ENCODE measurements around the gene NMB. TPM values are rescaled to one million over a fixed set of nuclear protein-coding genes. Genes with fewer than 3 reads are reported as not detected.

The NMB gene
- total RNA-seq, 4 donors from 2014 or later: 28.6 to 72.3 (median 43.0) TPM

DNA sequence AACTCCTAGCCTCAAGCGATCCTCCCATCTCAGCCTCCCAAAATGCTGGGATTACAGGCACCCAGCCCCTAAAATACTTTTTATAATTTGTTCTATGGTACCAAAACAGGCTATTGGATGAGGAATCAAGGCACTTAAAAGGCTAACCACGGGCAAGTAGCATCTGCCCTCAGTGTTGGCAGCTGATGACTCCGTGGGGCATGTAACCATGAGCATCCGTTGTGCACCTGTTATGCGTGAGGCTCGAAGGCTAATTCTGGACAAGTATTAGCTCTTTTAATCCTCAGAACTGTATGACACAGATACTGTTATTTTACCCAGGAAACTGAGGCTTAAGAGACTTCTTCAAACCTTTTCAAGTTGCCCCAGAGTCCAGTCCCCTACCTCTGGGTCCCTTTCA lies 14.2 kb downstream of the NMB start:
- TF ChIP-seq, protein P1, sequence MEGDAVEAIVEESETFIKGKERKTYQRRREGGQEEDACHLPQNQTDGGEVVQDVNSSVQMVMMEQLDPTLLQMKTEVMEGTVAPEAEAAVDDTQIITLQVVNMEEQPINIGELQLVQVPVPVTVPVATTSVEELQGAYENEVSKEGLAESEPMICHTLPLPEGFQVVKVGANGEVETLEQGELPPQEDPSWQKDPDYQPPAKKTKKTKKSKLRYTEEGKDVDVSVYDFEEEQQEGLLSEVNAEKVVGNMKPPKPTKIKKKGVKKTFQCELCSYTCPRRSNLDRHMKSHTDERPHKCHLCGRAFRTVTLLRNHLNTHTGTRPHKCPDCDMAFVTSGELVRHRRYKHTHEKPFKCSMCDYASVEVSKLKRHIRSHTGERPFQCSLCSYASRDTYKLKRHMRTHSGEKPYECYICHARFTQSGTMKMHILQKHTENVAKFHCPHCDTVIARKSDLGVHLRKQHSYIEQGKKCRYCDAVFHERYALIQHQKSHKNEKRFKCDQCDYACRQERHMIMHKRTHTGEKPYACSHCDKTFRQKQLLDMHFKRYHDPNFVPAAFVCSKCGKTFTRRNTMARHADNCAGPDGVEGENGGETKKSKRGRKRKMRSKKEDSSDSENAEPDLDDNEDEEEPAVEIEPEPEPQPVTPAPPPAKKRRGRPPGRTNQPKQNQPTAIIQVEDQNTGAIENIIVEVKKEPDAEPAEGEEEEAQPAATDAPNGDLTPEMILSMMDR (IDR thresholded peaks at IDR 0.05; ENCODE audit: low read depth): no peak

DNA sequence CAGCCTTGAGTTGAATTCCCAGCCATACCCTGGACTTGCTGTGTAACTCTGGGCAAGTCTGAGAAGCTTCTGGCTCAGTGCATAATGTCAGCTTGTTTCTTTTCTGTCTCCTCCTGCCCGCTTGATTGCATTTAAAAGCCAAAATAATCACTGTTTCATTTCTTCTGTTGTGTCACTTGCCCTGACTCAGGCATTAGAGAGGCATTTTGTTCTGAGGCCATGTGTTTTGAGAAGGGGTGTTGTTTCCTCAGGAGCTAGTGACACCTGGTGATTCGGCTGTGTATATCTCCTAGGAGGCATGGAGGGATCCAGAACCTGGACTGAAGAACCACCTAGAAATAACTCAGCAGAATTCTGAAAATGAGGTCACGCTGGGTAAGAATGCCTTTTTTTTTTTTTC lies 19.9 kb downstream of the NMB start:
- TF ChIP-seq, protein P1 (IDR thresholded peaks at IDR 0.05; ENCODE audit: low read depth): no peak

DNA sequence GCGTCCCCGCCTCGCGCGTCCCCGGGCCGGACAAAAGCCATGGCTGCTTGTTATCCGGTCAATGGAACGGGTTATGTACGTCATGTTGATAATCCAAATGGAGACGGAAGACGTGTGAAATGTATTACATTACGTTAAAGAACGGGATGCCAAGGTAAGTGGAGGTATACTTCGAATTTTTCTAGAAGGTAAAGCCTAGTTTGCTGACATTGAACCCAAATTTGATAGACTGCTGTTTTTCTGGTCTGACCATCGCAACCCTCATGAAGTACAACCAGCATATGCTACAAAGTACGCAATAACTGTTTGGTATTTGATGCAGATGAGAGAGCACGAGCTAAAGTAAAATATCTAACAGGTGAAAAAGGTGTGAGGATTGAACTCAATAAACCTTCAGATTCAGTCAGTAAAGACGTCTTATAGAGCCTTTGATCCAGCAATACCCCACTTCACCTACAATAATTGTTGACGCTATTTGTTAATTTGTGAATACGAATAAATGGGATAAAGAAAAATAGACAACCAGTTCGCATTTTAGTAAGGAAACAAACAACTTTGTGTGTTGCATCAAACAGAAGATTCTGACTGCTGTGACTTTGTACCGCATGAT lies 23.7 kb downstream of the NMB start:
- TF ChIP-seq, protein P1 (IDR thresholded peaks at IDR 0.05; ENCODE audit: low read depth): no peak

DNA sequence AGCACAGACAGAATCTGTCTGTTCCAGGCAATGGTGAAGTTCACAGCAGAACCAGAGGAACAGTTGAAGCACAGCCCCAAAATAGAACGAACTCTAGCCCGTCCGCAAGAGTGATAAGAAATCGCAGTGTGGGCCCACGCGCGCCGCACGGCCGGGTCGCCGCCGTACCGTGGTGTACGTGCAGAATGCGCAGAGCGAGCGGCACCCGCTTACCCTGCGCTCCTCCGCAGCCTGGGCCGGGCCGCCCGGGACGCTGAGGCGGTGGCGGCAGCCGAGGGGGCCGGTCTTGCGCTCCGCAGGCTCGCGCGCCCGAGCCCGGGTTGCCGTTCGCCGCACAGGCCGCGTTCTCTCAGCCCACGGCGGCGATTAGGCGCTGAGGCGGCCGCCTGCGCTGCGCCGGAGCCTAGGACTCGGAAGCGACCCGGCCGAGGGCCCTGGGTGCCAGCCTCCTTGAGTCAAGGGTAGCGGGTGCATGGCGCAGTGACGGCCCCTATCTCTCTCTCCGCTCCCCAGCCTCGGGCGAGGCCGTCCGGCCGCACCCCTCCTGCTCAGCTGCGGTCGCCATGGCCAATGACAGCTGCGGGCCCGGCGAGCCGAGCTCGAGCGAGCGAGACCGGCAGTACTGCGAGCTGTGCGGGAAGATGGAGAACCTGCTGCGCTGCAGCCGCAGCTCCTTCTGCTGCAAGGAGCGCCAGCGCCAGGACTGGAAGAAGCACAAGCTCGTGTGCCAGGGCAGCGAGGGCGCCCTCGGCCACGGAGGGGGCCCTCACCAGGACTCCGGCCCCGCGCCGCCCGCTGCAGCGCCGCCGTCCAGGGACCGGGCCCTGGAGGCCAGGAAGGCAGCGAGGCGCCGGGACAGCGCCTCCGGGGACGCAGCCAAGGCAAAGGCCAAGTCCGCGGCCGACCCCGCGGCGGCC lies 24.4 kb downstream of the NMB start:
- TF ChIP-seq, protein P1 (IDR thresholded peaks at IDR 0.05; ENCODE audit: low read depth): no peak

DNA sequence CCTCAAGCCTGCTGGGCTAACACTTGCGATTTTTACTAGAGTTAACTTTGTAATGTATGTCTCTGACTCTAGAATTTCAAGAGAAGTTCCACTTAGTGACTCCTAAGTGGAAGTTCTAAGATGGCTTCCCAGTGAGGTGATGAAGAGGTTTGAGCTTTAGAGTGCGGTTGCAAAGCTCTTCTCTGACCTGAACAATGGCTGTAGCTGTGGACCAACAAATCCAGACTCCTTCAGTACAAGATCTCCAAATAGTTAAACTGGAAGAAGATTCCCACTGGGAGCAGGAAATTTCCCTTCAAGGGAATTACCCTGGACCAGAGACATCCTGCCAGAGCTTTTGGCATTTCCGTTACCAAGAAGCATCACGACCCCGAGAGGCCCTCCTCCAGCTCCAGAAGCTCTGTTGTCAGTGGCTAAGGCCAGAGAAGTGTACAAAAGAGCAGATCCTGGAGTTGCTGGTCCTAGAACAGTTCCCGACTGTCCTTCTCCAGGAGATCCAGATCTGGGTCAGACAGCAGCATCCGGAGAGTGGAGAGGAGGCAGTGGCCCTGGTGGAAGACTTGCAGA lies 26.2 kb downstream of the NMB start:
- TF ChIP-seq, protein P1 (IDR thresholded peaks at IDR 0.05; ENCODE audit: low read depth): no peak

DNA sequence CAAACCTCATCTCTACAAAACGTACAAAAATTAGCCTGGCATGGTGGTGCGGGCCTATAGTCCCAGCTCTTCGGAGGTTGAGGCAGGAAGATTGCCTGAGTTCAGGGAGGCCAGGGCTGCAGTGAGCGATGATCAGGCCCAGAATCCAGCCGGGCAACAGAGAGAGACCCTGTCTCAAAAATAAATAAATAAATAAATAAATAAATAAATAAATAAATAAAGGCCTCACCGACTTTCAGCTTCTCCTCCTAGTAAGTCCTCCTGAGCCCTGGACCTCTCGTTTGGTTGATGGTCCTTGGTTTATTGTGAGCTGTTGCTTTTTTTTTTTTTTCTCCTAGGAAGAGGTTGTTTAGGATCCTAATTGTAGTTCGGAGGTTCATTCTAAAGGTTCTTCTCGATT lies 29.0 kb downstream of the NMB start:
- TF ChIP-seq, protein P1 (IDR thresholded peaks at IDR 0.05; ENCODE audit: low read depth): no peak

DNA sequence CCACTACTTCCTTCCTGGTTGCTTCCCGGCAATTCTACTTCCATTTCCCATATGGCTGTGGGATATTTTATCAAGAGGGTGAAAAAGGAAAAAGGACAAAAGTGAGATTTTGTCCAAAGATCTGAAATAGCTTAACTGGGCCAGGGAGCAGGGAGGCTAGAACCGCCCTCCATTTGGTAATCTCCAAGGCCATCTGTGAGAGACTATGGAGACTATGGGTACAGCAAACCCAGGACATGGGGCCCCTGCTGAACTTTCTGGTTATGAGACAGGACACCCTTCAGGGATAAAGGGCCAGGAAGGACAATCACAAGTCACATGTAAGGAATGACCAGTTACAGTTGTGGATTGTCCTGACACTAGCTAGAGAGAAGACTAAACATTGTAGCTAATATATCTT lies 32.9 kb downstream of the NMB start:
- TF ChIP-seq, protein P1 (IDR thresholded peaks at IDR 0.05; ENCODE audit: low read depth): no peak
